LNCaP clone FGC (cell line): Measurements from ENCODE around the gene HRH3.

Source experiments
- DNase-seq: peaks from one replicate; pipeline ENCODE4 v3.0.0-alpha.2; 2011; ENCODE audit warnings: low read depth
- H3K4me3 ChIP-seq: 2 replicates; pipeline ENCODE4 v1.5.1; 2011; ENCODE audit warnings: mild to moderate bottlenecking, low read depth, low read length, control low read depth
- CTCF ChIP-seq: IDR thresholded peaks from 2 replicates; pipeline ENCODE4 v1.5.1; 2012; ENCODE audit warnings: mild to moderate bottlenecking; ENCODE audit not compliant: control insufficient read depth, insufficient read depth; ENCODE audit errors: extremely low read depth

Gene HRH3

GRCh38 chr20:62210496-62210855 is 9.6 kb downstream of the HRH3 start:
- no peak for TF ChIP-seq CTCF
- DNase-seq = no peak
- no peak overlapping the region for H3K4me3 ChIP-seq

GRCh38 chr20:62209850-62210495 is 10.1 kb downstream of the HRH3 start:
- TF ChIP-seq CTCF = no peak
- no peak overlapping the region for H3K4me3 ChIP-seq
- DNase-seq = no peak

- no peak overlapping the region for H3K4me3 ChIP-seq
- no peak for DNase-seq
- TF ChIP-seq CTCF = 0 out of 2 replicates have a peak, but pooled peaks have one; percentile 6
Measured at GRCh38 chr20:62208795-62209755, 11.0 kb downstream of the HRH3 start.

GRCh38 chr20:62208061-62208794 is 11.8 kb downstream of the HRH3 start:
- no peak overlapping the region for H3K4me3 ChIP-seq
- no peak for DNase-seq
- no peak for TF ChIP-seq CTCF

- no peak overlapping the region for H3K4me3 ChIP-seq
- no peak for DNase-seq
- TF ChIP-seq CTCF = no peak
Measured at GRCh38 chr20:62206388-62206775, 13.7 kb downstream of the HRH3 start.

GRCh38 chr20:62205618-62206387 is 14.3 kb downstream of the HRH3 start:
- no peak for TF ChIP-seq CTCF
- no peak overlapping the region for H3K4me3 ChIP-seq
- no peak for DNase-seq
